ENCODE data around the gene EPHX1.

The EPHX1 gene

GRCh38 chr1:225815526-225816178 is 5.7 kb downstream of the EPHX1 start:
- TF ChIP-seq CTCF (IDR thresholded peaks at IDR 0.05; ENCODE audit: insufficient read depth, missing control alignments) = no peak
- DNase-seq (ENCODE audit: insufficient read length, low spot score) (no peak), FAIRE-seq (no peak)

GRCh38 chr1:225816643-225817538 is 7.0 kb downstream of the EPHX1 start:
- TF ChIP-seq CTCF (IDR thresholded peaks at IDR 0.05; ENCODE audit: insufficient read depth, missing control alignments) = no peak
- DNase-seq (ENCODE audit: insufficient read length, low spot score) = no peak
- no peak for FAIRE-seq

GRCh38 chr1:225817611-225818061 is 7.7 kb downstream of the EPHX1 start:
- DNase-seq (ENCODE audit: insufficient read length, low spot score) (no peak), FAIRE-seq (no peak)
- no peak for TF ChIP-seq CTCF (IDR thresholded peaks at IDR 0.05; ENCODE audit: insufficient read depth, missing control alignments)

- no peak for FAIRE-seq
- no peak for TF ChIP-seq CTCF (IDR thresholded peaks at IDR 0.05; ENCODE audit: insufficient read depth, missing control alignments)
- DNase-seq (ENCODE audit: insufficient read length, low spot score) = no peak
These were observed 8.3 kb downstream of the EPHX1 start for GRCh38 chr1:225818229-225818628.

GRCh38 chr1:225819346-225820192 is 9.6 kb downstream of the EPHX1 start:
- no peak for FAIRE-seq
- no peak for DNase-seq (ENCODE audit: insufficient read length, low spot score)
- TF ChIP-seq CTCF (IDR thresholded peaks at IDR 0.05; ENCODE audit: insufficient read depth, missing control alignments) = no peak

- DNase-seq (ENCODE audit: insufficient read length, low spot score) (no peak), FAIRE-seq (no peak)
- TF ChIP-seq CTCF (IDR thresholded peaks at IDR 0.05; ENCODE audit: insufficient read depth, missing control alignments) = no peak
These were observed 10.7 kb downstream of the EPHX1 start for GRCh38 chr1:225820522-225821120.
